ENCODE data around the gene ECE2. TPM values are rescaled to one million over a fixed set of nuclear protein-coding genes. Genes with fewer than 3 reads are reported as not detected.

Gene ECE2
- polyA plus RNA-seq, 2 of the 4 experiments (the other 2 are of a cell fraction), result not detected

DNA sequence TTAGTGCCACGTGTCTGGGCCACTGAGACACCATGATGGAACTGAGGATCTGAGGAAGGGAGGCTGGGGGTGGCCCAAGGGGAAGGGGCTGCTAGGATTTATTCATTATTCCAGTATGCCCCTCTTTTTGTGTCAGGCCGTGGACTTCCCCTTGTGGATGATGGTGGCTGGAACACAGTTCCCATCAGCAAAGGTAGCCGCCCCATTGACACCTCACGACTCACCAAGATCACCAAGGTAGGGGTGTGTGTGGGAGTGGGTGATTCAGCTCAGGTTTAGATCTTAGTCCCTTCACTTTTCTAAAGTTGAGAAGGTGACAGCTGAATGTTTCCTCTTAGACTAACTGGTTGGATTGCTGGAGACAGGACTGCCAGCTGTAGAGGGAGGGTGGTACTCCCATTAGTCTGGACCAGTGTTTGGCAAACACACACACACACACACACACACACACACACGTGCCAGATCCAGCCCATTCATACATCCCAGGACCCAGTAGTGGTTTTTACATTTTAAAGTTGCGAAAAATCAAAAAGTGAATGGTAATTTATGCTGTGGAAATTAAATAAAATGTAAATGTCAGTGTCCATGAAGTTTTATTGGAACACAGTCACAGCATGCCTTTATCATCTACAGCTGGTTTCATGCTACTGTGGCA is 50.0 kb downstream of the ECE2 start (continued):
- TF ChIP-seq, protein P1, sequence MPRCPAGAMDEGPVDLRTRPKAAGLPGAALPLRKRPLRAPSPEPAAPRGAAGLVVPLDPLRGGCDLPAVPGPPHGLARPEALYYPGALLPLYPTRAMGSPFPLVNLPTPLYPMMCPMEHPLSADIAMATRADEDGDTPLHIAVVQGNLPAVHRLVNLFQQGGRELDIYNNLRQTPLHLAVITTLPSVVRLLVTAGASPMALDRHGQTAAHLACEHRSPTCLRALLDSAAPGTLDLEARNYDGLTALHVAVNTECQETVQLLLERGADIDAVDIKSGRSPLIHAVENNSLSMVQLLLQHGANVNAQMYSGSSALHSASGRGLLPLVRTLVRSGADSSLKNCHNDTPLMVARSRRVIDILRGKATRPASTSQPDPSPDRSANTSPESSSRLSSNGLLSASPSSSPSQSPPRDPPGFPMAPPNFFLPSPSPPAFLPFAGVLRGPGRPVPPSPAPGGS (IDR thresholded peaks at IDR 0.05), result no peak

DNA sequence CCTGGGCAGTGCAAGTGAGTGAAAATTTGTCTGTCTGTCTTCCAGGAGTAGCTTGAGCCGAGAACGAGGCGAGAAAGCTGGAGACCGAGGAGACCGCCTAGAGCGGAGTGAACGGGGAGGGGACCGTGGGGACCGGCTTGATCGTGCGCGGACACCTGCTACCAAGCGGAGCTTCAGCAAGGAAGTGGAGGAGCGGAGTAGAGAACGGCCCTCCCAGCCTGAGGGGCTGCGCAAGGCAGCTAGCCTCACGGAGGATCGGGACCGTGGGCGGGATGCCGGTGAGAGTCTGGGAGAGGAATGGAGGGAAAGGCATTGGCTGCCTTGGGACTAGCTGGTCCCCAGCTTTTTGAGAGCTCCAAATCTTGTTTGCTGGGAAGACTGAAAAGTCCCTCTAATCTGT is 51.3 kb downstream of the ECE2 start:
- CTCF ChIA-PET, result interaction anchor here (1.2 to 2.0 kb wide), 3 partner anchors 21 to 27 kb away, joined by 4 to 7 read pairs (median 4); no protein-coding TSS in a partner anchor
- POLR2A ChIA-PET, result no interaction called here
- H3K4me2 ChIP-seq, result no peak overlapping the region
- FAIRE-seq (no peak), DNase-seq (ENCODE audit: low read depth in 1 of 2, low spot score in 1 of 2) (no peak), ATAC-seq (no peak)
- H3K9me3 ChIP-seq, result no peaks in the 10 kb centered on the region
- no peak for TF ChIP-seq ZSCAN20 (CRISPR knock-in tag; IDR thresholded peaks at IDR 0.05)
- no peak for TF ChIP-seq MAZ (IDR thresholded peaks at IDR 0.05; ENCODE audit: borderline replicate concordance, low read depth, low read length)
- TF ChIP-seq POLR2AphosphoS2 (conservative IDR thresholded peaks at IDR 0.05; ENCODE audit: low read length), result no peak
- no peak for TF ChIP-seq FOSB (CRISPR knock-in tag; IDR thresholded peaks at IDR 0.05)
- TF ChIP-seq MAFK (IDR thresholded peaks at IDR 0.05; ENCODE audit: partially characterized antibody), result no peak
- TF ChIP-seq ZFP36 (IDR thresholded peaks at IDR 0.05; ENCODE audit: borderline replicate concordance, partially characterized antibody), result no peak
- TF ChIP-seq, protein P2, sequence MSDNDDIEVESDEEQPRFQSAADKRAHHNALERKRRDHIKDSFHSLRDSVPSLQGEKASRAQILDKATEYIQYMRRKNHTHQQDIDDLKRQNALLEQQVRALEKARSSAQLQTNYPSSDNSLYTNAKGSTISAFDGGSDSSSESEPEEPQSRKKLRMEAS (IDR thresholded peaks at IDR 0.05), result no peak
- TF ChIP-seq FOSL2 (IDR thresholded peaks at IDR 0.05), result no peak
- no peak for TF ChIP-seq FOSL2 (CRISPR knock-in tag; IDR thresholded peaks at IDR 0.05)
- TF ChIP-seq RFX5 (IDR thresholded peaks at IDR 0.05), result no peak
- no peak for TF ChIP-seq HDAC2 (IDR thresholded peaks at IDR 0.05)
- TF ChIP-seq HOXA7 (CRISPR knock-in tag; IDR thresholded peaks at IDR 0.05), result no peak
- TF ChIP-seq TFCP2L1 (CRISPR knock-in tag; IDR thresholded peaks at IDR 0.05), result no peak
- no peak for TF ChIP-seq TP53 (CRISPR knock-in tag; IDR thresholded peaks at IDR 0.05)
- TF ChIP-seq HEYL (CRISPR knock-in tag; IDR thresholded peaks at IDR 0.05), result no peak
- no peak for TF ChIP-seq NPAS2 (CRISPR knock-in tag; IDR thresholded peaks at IDR 0.05; ENCODE audit: borderline replicate concordance)
- TF ChIP-seq, protein P1 (IDR thresholded peaks at IDR 0.05), result no peak
- no peak for TF ChIP-seq POLR2A (IDR thresholded peaks at IDR 0.05; ENCODE audit: low read length)
- no peak for TF ChIP-seq GATA3 (IDR thresholded peaks at IDR 0.05; ENCODE audit: borderline replicate concordance)
- TF ChIP-seq, protein P3, sequence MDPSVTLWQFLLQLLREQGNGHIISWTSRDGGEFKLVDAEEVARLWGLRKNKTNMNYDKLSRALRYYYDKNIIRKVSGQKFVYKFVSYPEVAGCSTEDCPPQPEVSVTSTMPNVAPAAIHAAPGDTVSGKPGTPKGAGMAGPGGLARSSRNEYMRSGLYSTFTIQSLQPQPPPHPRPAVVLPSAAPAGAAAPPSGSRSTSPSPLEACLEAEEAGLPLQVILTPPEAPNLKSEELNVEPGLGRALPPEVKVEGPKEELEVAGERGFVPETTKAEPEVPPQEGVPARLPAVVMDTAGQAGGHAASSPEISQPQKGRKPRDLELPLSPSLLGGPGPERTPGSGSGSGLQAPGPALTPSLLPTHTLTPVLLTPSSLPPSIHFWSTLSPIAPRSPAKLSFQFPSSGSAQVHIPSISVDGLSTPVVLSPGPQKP (IDR thresholded peaks at IDR 0.05; ENCODE audit: low read depth, low read length), result no peak
- H3K4me3 ChIP-seq, result no peak overlapping the region
- H3K27ac ChIP-seq, result no peak overlapping the region
- peaks cover 15% of the 10 kb centered on the region; the same call in 1 of the 3 replicates for H3K4me1 ChIP-seq
- WGBS (ENCODE audit: missing lambda C conversion rate), result 94% methylated on average over 21 of the region's 21 CpGs

DNA sequence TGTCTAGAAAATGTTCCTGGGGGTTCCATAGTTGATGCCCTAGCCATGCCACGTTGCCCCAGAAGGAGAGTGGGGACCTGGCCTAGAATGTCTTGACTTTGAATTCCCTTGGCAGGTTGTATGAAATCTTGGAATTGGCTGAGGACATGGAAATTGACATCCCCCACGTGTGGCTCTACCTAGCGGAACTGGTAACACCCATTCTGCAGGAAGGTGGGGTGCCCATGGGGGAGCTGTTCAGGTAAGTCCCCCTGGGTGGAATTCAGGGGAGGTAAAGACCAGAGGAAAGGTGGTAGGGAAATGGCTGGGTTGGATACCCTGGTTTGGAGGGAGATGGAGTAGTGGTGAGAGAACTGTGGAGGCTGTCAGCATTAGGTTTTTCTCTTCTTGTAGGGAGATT is 52.7 kb downstream of the ECE2 start:
- no peak for ATAC-seq
- Histone ChIP-seq H3K9me3 (no peaks in the 10 kb centered on the region), H3K4me1 (peaks cover 25% of the 10 kb centered on the region; the same call in 1 of the 3 replicates), H3K27ac (no peak overlapping the region), H3K4me3 (no peak overlapping the region), H3K4me2 (no peak overlapping the region)
- no peak for TF ChIP-seq ZFP36 (IDR thresholded peaks at IDR 0.05; ENCODE audit: borderline replicate concordance, partially characterized antibody)
- TF ChIP-seq, protein P4, sequence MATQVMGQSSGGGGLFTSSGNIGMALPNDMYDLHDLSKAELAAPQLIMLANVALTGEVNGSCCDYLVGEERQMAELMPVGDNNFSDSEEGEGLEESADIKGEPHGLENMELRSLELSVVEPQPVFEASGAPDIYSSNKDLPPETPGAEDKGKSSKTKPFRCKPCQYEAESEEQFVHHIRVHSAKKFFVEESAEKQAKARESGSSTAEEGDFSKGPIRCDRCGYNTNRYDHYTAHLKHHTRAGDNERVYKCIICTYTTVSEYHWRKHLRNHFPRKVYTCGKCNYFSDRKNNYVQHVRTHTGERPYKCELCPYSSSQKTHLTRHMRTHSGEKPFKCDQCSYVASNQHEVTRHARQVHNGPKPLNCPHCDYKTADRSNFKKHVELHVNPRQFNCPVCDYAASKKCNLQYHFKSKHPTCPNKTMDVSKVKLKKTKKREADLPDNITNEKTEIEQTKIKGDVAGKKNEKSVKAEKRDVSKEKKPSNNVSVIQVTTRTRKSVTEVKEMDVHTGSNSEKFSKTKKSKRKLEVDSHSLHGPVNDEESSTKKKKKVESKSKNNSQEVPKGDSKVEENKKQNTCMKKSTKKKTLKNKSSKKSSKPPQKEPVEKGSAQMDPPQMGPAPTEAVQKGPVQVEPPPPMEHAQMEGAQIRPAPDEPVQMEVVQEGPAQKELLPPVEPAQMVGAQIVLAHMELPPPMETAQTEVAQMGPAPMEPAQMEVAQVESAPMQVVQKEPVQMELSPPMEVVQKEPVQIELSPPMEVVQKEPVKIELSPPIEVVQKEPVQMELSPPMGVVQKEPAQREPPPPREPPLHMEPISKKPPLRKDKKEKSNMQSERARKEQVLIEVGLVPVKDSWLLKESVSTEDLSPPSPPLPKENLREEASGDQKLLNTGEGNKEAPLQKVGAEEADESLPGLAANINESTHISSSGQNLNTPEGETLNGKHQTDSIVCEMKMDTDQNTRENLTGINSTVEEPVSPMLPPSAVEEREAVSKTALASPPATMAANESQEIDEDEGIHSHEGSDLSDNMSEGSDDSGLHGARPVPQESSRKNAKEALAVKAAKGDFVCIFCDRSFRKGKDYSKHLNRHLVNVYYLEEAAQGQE (IDR thresholded peaks at IDR 0.05), result no peak
- no peak for TF ChIP-seq SREBF2 (IDR thresholded peaks at IDR 0.05)
- no peak for TF ChIP-seq GATA3 (IDR thresholded peaks at IDR 0.05; ENCODE audit: borderline replicate concordance)
- no peak for TF ChIP-seq SMC3 (IDR thresholded peaks at IDR 0.05)
- no peak for TF ChIP-seq CBX8 (IDR thresholded peaks at IDR 0.05)
- TF ChIP-seq EHF (CRISPR knock-in tag; IDR thresholded peaks at IDR 0.05), result no peak
- no peak for TF ChIP-seq NR3C1 (IDR thresholded peaks at IDR 0.05)
- no peak for TF ChIP-seq RFX5 (IDR thresholded peaks at IDR 0.05)
- TF ChIP-seq, protein P5, sequence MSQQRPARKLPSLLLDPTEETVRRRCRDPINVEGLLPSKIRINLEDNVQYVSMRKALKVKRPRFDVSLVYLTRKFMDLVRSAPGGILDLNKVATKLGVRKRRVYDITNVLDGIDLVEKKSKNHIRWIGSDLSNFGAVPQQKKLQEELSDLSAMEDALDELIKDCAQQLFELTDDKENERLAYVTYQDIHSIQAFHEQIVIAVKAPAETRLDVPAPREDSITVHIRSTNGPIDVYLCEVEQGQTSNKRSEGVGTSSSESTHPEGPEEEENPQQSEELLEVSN (IDR thresholded peaks at IDR 0.05; ENCODE audit: borderline replicate concordance, low read depth), result no peak
- no peak for TF ChIP-seq MAZ (IDR thresholded peaks at IDR 0.05; ENCODE audit: borderline replicate concordance, low read depth, low read length)
- 100% methylated on average over 3 of the region's 3 CpGs for WGBS (ENCODE audit: missing lambda C conversion rate)
- no peak for FAIRE-seq
- no peak for DNase-seq (ENCODE audit: low read depth in 1 of 2, low spot score in 1 of 2)
- ChIA-PET POLR2A (no interaction called here), CTCF (interaction anchor here (0.6 to 0.9 kb wide), 2 partner anchors 9 to 25 kb away, joined by 3 to 4 read pairs; no protein-coding TSS in a partner anchor)

Measured in A549 (cell line).